Memory B cell (primary cell): ENCODE measurements around the gene PRR14.
A peak's percentile ranks its signal among the peaks of the same experiment; 100 is the strongest.
"Not testable (repeated sequence)": the region's sequence is repeated elsewhere in the genome, so short reads cannot be mapped to it uniquely, and the experiment has no call there.

ENCODE experiments used
- ATAC-seq: fragments of 150-1000 bp; cut with Tn5 transposase; 2 replicates; pipeline ENCODE4 v1.10.0; 2021; ENCODE audit warnings: low read depth, mild to moderate bottlenecking, moderate library complexity
- DNase-seq, 2 donors: peaks; one replicate each; pipeline ENCODE4 v3.0.0; 2022; ENCODE audit warnings: low spot score in 2 of 2
- H3K27ac Mint-ChIP-seq: one replicate; pipeline ENCODE4 v1.8.0; 2022; ENCODE audit warnings: mild to moderate bottlenecking, moderate library complexity, mixed read lengths
- H3K27me3 Mint-ChIP-seq: one replicate; pipeline ENCODE4 v1.8.0; 2022; ENCODE audit warnings: mixed read lengths
- H3K36me3 Mint-ChIP-seq: one replicate; pipeline ENCODE4 v1.8.0; 2022; ENCODE audit warnings: mild to moderate bottlenecking, mixed read lengths
- H3K4me1 Mint-ChIP-seq: one replicate; pipeline ENCODE4 v1.8.0; 2022; ENCODE audit warnings: mixed read lengths
- H3K4me3 Mint-ChIP-seq: one replicate; pipeline ENCODE4 v1.8.0; 2022; ENCODE audit warnings: mild to moderate bottlenecking, moderate library complexity, mixed read lengths
- H3K9me3 Mint-ChIP-seq: one replicate; pipeline ENCODE4 v1.8.0; 2022; ENCODE audit warnings: mixed read lengths

PRR14 gene

GRCh38 chr16:30620169-30620568 lies 30.6 kb upstream of the PRR14 start:
- no peak for ATAC-seq

DNA sequence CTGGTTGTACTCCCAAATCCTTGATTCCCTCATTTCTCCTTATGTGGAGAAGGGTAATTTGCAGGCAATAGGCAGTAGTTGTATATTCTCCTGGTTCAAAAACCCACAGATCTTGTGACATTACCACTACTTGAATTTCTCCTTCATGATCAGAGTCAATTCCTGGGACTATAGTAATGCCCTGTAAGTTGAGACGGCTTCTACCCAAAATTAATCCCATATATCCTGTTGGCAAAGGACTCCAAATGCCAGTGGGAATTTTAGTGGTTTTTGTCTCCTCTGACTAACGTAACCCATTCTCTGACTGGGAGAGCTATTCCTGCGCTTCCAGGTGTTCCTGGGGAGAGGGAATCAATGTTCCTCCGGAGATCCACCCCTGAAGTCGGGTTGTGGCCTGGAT lies 29.0 kb upstream of the PRR14 start:
- Mint-ChIP-seq H3K4me3 (no peak overlapping the region), H3K27ac (no peak overlapping the region), H3K9me3 (no peaks in the 10 kb centered on the region), H3K27me3 (peaks cover 7% of the 10 kb centered on the region), H3K36me3 (no peaks in the 10 kb centered on the region), H3K4me1 (no peaks in the 10 kb centered on the region)
- DNase-seq: no peak
- no peak for ATAC-seq

More at GRCh38 chr16:30620169-30620568, 30.6 kb upstream of the PRR14 start:
- no peak overlapping the region for H3K4me3 Mint-ChIP-seq
- H3K9me3 Mint-ChIP-seq: no peaks in the 10 kb centered on the region
- H3K27me3 Mint-ChIP-seq: peaks cover 7% of the 10 kb centered on the region
- no peak for DNase-seq
- no peak overlapping the region for H3K27ac Mint-ChIP-seq
- H3K36me3 Mint-ChIP-seq: no peaks in the 10 kb centered on the region
- H3K4me1 Mint-ChIP-seq: no peaks in the 10 kb centered on the region

- H3K27me3 Mint-ChIP-seq: peaks cover 7% of the 10 kb centered on the region
- H3K27ac Mint-ChIP-seq: no peak overlapping the region
- DNase-seq (no peak), ATAC-seq (no peak)
- H3K4me1 Mint-ChIP-seq: no peaks in the 10 kb centered on the region
- H3K36me3 Mint-ChIP-seq: no peaks in the 10 kb centered on the region
- H3K9me3 Mint-ChIP-seq: no peaks in the 10 kb centered on the region
- no peak overlapping the region for H3K4me3 Mint-ChIP-seq
Observed at GRCh38 chr16:30622455-30623032, 28.2 kb upstream of the PRR14 start.

- H3K27me3 Mint-ChIP-seq: peaks cover 7% of the 10 kb centered on the region
- no peaks in the 10 kb centered on the region for H3K9me3 Mint-ChIP-seq
- no peaks in the 10 kb centered on the region for H3K36me3 Mint-ChIP-seq
- peaks cover 2% of the 10 kb centered on the region for H3K4me1 Mint-ChIP-seq
- ATAC-seq: no peak
- no peak overlapping the region for H3K27ac Mint-ChIP-seq
- DNase-seq: no peak
- no peak overlapping the region for H3K4me3 Mint-ChIP-seq
Observed at GRCh38 chr16:30623536-30624283, 27.1 kb upstream of the PRR14 start.

GRCh38 chr16:30626236-30626635 lies 24.5 kb upstream of the PRR14 start:
- no peak overlapping the region for H3K27ac Mint-ChIP-seq
- H3K4me1 Mint-ChIP-seq: peaks cover 7% of the 10 kb centered on the region
- no peaks in the 10 kb centered on the region for H3K36me3 Mint-ChIP-seq
- no peak for ATAC-seq
- no peaks in the 10 kb centered on the region for H3K9me3 Mint-ChIP-seq
- DNase-seq: no peak
- H3K27me3 Mint-ChIP-seq: peaks cover 7% of the 10 kb centered on the region
- H3K4me3 Mint-ChIP-seq: no peak overlapping the region

DNA sequence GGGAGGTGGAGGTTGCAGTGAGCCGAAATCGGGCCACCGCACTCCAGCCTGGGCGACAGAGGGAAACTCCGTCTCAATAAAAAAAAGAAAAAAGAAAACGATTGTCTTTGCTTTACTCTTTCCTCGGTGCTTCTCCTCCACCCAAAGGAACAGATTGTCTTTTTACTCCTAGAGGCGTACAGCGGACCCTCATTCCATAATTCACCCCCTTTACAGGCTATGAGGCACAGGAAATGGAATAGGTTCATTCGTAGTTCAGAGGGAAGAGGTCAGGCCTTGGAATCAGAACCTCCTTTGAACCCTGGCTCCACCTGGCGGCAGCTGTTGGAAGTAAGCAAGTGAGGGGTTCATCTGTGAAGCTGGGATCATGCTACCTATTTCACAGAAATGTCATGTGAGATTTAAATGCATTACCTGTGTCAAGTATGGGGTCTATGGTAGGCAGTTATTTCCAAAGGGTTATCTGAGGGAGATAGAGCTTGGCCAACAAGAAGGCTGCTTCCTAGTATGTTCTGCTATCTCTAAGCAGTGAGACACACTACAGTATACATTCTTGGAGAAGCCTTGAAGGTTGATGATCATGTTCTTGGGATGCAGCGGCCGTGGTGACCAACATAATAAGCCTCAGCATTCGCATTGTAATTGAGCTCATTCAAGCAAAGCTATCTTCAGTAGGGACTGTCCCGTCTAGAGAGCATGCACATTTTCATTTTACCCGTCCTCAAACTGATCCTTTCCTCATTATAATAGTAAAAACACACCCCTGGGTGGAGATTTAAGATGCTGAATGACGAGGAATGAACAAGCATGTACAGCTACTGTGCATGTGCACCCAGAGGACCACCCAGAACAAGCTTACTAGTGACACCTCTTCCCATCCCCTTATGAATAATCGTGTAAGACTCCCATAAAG lies 21.9 kb upstream of the PRR14 start:
- Mint-ChIP-seq H3K4me1 (peaks cover 7% of the 10 kb centered on the region), H3K27ac (peak overlapping the region; percentile 29), H3K9me3 (no peaks in the 10 kb centered on the region), H3K27me3 (no peaks in the 10 kb centered on the region), H3K4me3 (peak overlapping the region; percentile 67), H3K36me3 (no peaks in the 10 kb centered on the region)
- ATAC-seq (peak; percentile 90), DNase-seq (peak; percentile 84 to 90)

DNA sequence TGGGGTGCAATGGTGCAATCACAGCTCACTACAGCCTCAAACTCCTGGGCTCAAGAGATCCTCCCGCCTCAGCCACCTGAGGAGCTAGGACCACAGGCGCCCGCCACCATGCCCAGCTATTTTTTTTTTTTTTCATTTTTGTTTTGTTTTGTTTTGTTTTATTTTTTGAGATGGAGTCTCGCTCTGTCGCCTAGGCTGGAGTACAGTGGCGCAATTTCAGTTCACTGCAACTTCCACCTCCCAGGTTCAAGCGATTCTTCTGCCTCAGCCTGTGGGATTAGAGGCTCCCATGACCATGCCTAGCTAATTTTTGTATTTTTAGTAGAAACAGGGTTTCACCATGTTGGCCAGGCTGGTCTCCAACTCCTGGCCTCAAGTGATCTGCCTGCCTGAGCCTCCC lies 18.3 kb upstream of the PRR14 start:
- not testable (repeated sequence) for DNase-seq, H3K36me3 Mint-ChIP-seq, H3K9me3 Mint-ChIP-seq, H3K27ac Mint-ChIP-seq, ATAC-seq, H3K4me3 Mint-ChIP-seq, H3K27me3 Mint-ChIP-seq
- H3K4me1 Mint-ChIP-seq: peaks cover 19% of the 10 kb centered on the region

DNA sequence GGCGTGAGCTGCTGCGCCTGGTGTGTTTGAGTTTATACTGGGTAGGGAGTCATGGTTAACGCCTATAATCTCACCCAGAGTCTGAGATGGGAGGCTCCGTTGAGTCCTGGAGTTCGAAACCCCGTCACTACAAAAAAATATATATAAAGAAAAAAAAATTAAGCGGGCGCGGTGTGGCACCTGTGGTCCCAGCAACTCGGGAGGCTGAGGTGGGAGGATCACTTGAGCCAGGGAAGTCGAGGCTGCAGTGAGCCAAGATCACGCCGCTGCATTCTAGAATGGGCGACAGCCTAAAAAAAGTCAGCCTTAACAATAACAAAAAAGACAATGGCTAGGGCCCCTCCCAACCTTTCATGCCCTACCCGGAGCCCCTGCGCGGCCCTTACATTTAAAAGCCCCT lies 17.2 kb upstream of the PRR14 start:
- ATAC-seq: no peak
- H3K27ac Mint-ChIP-seq: peak overlapping the region; percentile 96
- H3K9me3 Mint-ChIP-seq: no peaks in the 10 kb centered on the region
- DNase-seq: no peak
- peak overlapping the region; percentile 85 for H3K4me3 Mint-ChIP-seq
- no peaks in the 10 kb centered on the region for H3K36me3 Mint-ChIP-seq
- no peaks in the 10 kb centered on the region for H3K27me3 Mint-ChIP-seq
- H3K4me1 Mint-ChIP-seq: peaks cover 19% of the 10 kb centered on the region

DNA sequence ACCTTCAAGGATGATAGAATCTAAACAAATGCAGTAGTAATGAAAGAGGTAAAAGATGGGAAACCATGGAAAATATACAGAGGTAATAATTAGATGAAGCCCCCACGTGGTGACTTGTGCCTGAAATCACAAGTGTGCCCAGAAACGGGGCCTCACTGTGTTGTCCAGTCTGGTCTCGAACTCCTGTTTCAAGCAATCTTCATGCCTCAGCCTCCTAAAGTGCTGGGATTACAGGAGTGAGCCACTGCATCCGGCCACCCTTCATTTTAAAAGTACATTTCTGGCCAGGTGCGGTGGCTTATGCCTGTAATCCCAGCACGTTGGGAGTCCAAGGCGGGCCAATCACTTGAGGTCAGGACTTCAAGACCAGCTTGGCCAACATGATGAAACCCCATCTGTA lies 14.2 kb upstream of the PRR14 start:
- Mint-ChIP-seq H3K36me3 (no peaks in the 10 kb centered on the region), H3K9me3 (no peaks in the 10 kb centered on the region), H3K4me3 (no peak overlapping the region), H3K4me1 (peaks cover 12% of the 10 kb centered on the region), H3K27me3 (no peaks in the 10 kb centered on the region), H3K27ac (no peak overlapping the region)
- no peak for ATAC-seq
- DNase-seq: no peak

GRCh38 chr16:30637139-30637538 lies 13.6 kb upstream of the PRR14 start:
- DNase-seq, H3K36me3 Mint-ChIP-seq, H3K27ac Mint-ChIP-seq, ATAC-seq, H3K4me3 Mint-ChIP-seq, H3K9me3 Mint-ChIP-seq, H3K27me3 Mint-ChIP-seq: not testable (repeated sequence)
- peaks cover 12% of the 10 kb centered on the region for H3K4me1 Mint-ChIP-seq

DNA sequence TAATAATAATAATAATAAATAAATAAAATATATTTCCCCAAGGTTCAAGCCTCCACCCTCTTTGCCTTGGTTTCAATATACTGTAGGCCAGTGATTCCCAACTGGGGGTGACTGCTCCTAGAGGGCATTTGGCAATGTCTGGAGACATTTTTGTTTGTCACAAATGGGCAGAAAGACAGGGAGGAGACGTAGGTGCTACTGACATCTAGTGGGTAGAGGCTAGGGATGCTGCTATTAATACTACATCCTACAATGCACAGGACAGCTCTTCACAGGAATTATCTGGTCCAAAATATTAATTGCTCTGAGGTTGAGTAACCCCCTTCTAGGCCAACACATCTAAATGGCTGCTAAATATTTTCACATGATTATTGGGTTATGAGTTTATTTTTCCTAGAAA lies 12.8 kb upstream of the PRR14 start:
- Mint-ChIP-seq H3K9me3 (no peaks in the 10 kb centered on the region), H3K27ac (no peak overlapping the region), H3K36me3 (no peaks in the 10 kb centered on the region), H3K4me3 (no peak overlapping the region), H3K4me1 (peaks cover 12% of the 10 kb centered on the region), H3K27me3 (no peaks in the 10 kb centered on the region)
- peak; percentile 8 for ATAC-seq
- DNase-seq: no peak

- no peak overlapping the region for H3K4me3 Mint-ChIP-seq
- no peaks in the 10 kb centered on the region for H3K9me3 Mint-ChIP-seq
- no peak overlapping the region for H3K27ac Mint-ChIP-seq
- no peaks in the 10 kb centered on the region for H3K4me1 Mint-ChIP-seq
- H3K36me3 Mint-ChIP-seq: no peaks in the 10 kb centered on the region
- DNase-seq (no peak), ATAC-seq (no peak)
- no peaks in the 10 kb centered on the region for H3K27me3 Mint-ChIP-seq
Observed at GRCh38 chr16:30641378-30641982, 9.3 kb upstream of the PRR14 start.

GRCh38 chr16:30644334-30644830 lies 6.4 kb upstream of the PRR14 start:
- no peak for DNase-seq
- H3K4me3 Mint-ChIP-seq: no peak overlapping the region
- no peak overlapping the region for H3K27ac Mint-ChIP-seq
- H3K36me3 Mint-ChIP-seq: no peaks in the 10 kb centered on the region
- H3K9me3 Mint-ChIP-seq: no peaks in the 10 kb centered on the region
- no peaks in the 10 kb centered on the region for H3K27me3 Mint-ChIP-seq
- no peak for ATAC-seq
- H3K4me1 Mint-ChIP-seq: peaks cover 2% of the 10 kb centered on the region

DNA sequence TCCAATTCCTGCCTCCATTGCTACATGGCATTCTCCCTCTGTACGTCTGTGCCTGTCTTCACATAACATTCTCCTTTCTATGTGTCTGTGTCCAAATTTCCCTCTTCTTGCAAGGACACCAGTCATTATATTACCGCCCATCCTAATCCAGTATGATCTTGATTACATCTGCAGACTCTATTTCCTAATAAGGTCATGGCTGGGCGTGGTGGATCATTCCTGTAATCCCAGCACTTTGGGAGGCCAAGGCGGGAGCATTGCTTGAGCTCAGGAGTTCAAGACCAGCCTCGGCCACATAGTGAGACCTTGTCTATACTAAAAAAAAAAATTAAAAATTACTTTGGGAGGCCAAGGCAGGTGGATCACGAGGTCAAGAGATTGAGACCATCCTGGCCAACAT lies 5.0 kb upstream of the PRR14 start:
- no peak overlapping the region for H3K27ac Mint-ChIP-seq
- peaks cover 2% of the 10 kb centered on the region for H3K36me3 Mint-ChIP-seq
- ATAC-seq (no peak), DNase-seq (no peak)
- no peak overlapping the region for H3K4me3 Mint-ChIP-seq
- peaks cover 4% of the 10 kb centered on the region for H3K4me1 Mint-ChIP-seq
- no peaks in the 10 kb centered on the region for H3K9me3 Mint-ChIP-seq
- no peaks in the 10 kb centered on the region for H3K27me3 Mint-ChIP-seq
